HG03439 (cell line): Measurements from ENCODE around the gene ARF1.

Experiments used
- ATAC-seq: cut with Tn5 transposase; IDR thresholded peaks from one replicate; pipeline ENCODE4 v1.9.1; 2021; ENCODE audit warnings: mild to moderate bottlenecking, moderate library complexity; ENCODE audit not compliant: unreplicated experiment

ARF1 gene

DNA sequence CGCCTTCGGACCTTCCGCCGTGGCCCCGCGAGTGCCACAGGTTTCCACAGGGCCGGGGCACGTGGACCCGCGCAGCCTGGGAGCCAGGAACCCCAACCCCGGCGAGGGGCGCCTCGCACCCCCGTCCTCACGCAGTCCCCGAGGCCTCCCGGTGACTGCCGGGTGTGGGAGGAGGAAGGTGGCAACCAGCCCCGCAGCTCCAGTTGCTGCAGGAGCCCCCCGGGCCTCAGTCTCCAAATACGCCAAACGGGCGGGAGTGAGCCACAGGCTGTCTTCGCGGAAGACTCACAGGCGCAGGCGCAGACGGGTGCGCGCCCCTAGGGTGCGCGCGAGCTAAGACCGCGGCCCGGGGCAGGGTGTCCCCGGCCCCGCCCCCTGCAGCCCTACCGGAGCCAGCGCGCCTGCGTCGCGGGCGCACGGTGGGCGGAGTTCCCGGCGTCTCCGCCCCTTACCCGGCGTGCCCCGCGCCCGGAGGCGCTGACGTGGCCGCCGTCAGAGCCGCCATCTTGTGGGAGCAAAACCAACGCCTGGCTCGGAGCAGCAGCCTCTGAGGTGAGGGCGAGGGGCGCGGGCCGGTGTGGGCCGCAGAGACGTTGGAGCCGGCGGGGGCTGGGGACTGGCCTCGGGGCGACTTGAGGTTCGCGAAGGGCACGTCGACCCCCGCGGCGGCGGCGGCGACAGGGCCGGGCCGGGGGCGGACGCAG, at the start of gene ARF1:
ARF1 (plus strand) TSS at position 495 of the 704 bp plus-strand sequence. CDS start 14,407 bp downstream, outside the sequence.
- ATAC-seq: peak; percentile 72

DNA sequence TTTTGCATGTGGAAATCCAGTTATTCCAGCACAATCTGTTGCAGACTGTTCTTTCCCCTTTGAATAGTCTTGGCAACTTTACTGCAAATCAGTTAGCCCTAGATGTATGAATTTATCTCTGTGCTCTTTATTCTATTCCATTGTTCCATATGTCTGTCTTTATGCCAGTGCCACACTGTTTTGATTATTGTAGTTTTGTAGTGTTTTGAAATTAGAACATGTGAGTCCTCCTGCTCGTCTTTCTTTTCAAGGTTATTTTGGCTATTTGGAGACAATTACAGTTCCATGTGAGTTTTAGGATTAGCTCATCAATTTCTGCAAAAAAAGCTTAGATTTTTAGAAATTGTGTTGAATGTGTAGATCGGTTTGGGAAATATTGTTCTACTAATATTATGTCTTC, 49.1 kb upstream of the ARF1 start:
- ATAC-seq: no peak

DNA sequence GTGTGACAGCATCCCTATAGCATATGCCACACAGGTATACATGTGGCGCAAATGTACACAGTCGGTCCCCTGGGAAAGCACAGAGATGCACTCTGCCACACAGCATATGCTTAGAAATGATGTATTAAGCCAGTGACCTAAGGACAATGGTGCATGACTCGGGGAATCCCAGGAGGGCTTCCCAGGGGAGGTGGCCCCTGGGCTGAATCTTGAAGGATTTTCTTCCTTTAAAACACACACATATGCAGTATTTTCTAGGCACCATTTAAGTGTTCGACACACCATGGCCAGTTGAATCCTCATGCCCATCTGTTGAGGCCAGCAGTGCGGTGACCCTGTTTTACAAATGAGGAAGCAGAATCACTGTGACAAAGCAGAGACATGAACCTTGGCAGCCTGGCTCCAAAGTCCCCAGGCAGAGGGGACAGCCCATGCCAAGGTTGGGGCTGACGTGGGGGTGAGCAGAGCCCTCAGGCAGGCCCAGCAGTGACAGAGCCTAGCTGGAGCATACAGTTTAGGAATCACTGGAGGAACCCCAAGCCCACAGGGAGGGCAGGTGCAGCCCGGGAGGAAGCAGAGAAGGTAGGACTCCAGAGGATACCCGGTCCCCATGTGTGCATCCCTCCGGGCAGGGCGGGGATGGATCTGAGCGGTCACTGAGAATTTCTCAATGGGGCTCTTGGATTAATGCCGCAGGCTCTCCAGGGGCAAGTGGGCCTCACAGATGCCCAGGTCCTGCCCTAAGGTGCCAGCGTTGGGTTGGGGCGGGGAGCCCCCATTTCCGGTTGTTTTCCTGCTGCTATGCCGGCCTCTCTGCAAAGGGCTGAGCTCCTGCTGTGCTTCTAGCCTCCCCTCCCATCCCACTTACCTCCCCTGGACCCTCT, 47.3 kb upstream of the ARF1 start:
- ATAC-seq: no peak

DNA sequence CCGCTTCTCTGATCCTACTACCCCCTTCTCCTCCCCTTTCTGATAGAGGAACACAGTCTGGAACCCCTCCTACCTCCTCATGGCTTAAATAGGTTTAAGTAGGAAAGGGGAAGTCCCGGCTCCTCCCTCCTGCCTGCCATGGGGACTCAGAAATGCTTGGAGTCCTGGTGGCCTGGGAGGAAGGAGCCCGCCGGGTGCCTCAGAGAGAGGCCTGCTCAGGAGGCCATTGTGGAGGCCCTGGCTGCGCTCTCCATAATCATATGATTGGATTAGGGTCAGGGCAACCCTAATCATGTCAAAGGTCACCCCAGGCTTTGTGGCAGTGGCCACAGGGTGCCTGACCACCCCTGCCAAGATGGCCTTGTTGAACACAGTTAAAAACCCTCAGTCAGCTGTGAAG, 46.7 kb upstream of the ARF1 start:
- no peak for ATAC-seq

DNA sequence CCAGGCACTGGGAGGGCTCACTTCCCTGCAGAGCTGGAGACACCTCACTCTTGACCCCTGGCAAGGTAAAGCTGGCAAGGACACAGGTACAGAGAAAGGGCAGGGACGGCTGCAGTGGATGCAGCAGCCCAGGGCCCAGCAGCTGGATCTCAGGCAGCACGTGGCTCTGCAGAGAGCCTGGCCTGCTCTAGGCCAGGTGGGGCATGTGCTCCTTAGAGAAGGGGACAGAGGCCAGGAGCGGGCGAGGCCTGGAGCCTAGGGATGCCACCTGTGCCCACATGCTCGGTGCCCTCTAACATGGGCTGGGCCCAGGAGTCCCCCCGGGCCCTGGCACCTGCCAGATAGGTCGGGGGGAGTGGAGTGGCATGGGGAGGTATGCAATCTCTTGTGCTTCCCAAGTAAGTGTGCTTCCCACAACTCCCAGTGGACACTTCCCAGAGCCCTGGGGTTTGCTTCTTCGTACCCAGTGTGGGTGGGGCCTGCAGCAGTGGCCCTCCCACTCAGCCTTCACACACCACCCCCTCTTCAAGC, 45.7 kb upstream of the ARF1 start:
- no peak for ATAC-seq

DNA sequence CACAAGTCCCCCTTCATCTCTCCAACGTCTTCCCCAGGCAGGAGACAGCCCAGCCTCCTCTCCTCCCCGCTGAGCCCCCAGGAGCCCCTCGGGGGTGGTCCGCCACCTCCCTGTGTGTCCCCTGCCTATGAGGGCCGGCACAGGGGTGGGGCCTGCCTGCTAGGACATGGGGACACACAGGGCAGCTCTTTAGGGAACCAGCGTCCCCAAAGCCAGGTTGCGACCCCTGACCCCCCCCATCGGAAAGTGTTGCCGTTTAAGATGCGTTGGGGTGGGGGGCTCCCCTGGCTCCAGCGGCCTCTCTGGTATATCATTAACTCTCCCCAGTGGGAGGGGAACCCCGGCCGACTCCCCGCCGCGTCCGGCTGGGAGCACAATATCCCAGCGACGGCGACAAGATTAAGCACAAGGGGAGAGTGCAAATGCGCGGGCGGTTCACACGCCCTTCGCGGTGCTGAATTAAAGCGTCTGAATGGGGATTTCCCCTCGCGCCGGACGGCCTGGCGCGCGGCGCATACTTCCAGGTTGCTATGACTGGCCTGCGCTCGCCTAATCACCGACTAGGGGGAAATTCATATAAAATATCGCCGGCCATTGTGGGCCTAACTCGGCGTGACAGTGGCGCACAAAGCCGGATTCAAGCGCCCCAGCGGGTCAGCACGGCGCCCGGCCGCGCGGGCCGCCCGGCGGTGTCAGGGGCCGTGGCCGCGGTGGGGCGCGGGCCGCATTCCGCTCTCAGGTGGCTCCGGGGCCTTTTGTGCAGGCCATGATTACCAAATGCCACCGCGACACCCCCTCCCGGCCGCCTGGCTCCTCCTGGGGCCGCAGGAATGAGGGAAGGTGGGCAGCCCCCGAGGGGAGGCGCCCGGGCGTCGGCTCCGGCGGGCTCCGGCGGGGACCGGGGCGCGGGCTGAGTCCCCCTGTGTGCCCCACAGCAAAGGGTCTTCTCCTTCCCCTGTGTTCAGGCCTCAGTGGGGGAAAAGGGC, 44.8 kb upstream of the ARF1 start:
- ATAC-seq: peak; percentile 83

DNA sequence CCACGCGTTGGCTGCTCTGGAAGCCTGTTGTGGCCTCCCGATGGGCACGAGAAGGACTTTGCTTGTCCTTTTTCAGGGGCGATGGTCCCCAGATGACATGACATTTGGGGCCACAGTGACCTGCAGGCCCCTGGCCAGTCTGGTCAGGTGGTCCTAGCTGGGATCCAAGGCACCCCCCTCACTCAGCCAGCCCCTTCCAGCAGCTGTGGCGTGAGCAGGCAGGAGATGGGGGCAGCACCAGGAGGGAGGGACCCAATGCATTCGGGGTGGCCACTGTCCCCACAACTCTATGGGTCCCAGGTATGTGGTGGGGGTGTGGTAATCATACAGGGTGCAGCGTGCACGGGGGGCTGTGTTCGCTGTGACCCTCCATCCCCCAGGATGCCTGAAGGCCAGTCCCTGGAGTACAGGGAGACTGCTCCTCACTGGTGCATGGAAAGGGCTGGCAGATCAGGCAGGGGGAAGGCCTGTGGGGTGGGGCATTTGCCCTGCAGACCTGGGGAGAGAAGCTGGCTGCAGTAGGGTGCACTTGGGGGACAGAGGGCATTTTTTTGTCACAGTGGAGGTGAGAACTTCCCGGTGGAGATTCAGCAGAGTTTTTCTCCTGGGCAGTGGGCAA, 44.0 kb upstream of the ARF1 start:
- ATAC-seq: no peak

DNA sequence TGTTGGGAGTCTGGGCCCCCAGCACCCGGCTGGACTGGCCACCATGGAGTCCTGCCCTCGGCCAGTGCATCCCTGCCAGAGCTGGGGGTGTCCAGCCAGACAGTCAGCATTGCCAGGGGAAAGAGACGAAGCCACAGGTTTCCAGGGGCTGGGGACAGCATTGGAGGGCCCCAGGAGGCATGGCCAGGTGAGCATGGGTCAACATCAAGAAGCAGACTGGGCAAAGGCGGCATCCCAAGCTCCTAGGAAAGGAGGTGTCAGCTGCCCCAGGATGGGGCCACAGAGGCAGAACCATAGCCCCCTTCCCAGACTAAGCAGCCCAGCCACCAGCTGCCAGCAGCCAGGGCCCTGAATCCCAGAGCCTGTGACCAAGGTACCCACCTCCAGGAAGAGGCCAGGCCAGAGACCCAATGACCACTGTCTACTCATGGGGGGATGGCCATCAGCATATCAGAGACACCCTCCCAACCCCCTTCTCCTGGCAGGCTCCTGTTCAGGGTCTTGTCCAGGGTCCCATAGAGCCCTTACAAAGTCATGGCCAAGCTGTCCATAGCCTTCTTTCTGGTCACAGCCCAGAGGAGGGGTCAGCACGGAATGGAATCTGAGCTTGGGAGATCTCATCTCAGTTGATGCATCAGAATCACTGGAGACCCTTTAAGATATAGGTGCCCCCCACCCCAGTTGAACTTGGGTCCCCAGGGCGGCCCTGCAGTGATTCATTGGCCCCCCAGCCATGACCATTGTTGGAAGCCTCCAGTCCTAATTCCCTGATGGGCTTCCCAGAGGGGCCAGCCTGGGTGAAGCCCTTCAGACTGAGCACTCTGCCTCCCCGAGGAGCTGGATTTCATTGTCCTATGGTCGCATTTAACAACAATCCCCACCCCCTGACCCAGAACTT, 43.3 kb upstream of the ARF1 start:
- no peak for ATAC-seq

DNA sequence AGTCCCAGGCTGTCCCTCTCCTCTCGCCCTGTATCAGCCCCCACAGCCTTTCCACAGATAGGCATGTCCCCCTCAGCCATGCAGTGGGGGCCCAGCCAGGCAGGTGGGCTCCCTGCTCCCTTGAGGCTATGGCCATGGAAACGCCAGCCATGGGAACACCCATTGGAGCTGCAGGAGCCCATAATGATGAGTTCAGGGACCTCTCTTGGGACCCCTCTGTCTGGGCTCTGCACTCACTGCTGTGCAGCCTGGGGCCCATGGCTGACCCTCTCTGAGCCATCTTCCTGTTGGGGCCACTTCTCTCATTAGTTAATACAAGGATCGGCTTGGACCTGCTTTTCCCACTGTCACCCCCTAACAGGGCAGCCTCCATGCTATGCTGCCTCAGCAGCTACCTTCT, 42.5 kb upstream of the ARF1 start:
- ATAC-seq: no peak

DNA sequence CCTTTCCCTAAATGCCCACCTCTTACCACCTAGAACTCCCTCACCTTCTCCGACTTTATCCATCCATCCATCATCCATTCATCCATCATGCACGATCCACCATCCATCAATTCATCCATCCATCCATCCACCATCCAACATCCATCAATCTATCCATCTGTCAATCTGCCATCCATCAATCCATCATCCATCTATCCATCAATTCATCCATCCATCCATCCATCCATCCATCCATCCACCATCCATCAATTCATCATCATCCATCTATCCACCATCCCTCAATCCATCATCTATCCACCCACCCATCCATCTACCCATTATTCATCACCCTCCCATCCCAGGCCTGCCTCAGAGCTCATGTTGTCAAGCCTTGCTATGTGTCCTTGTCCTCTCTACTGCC, 41.2 kb upstream of the ARF1 start:
- no peak for ATAC-seq

DNA sequence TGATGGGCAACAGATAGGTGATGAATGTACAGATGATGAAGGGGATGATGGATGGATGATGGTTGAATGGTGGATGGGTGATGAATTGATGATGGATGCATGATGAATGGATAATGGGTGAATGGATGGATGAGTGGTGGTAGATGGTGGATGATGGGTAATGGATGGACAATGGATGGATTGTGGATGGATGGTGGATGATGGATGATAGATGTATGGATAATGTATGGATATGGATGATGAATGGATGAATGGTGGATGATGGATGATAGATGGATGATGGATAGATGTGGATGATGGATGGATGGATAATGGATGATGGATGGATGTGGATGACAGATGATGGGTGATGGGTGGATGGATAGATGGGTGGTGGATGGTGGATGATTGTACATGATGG, 40.0 kb upstream of the ARF1 start:
- ATAC-seq: no peak

DNA sequence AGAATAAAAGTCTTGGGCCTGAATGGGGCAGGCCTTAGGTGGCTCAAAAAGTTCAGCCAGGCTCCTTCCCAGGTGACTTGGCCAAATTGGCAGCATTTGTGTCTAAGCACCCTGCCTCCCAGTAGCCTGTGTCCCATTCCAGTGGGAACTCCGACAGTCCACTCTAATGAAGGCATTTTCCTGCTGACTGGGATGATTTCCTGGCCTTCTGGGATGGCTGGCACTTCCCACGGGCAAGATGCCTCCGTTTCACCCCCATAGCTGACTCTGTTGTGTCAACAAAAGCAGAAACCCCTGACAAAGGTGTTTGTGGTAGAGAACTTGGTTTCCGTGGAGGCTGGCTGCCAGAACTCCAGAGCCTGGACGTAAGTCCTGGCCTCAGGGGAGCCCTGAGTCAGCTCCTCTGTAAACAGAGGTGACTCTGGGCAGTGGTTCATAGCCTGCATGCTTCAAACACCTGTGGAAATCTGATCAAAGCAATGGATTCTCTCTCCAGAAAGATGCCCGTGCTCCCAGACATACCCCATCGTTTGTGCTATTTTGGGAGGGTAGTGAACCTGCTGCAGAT, 39.1 kb upstream of the ARF1 start:
- no peak for ATAC-seq

DNA sequence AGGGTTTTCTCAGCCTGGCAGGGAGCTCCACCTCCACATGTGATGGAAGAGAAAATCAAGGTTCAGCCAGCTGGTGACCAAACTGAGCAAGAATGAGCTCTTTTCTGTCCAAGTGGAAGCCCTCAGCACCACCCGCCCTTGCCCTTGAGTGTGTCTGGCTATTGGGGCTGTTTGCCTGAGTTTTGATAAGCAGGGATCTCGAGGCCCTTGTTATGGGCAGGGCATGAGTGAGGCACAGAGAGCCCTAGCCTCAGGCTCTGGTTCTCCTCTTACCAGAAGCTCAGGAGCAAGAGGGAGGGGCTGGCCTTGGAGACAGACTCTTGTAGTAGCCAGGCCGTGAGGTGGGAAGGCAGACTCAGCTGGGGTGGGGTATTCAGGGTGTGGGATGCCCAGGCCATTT, 37.5 kb upstream of the ARF1 start:
- ATAC-seq: no peak

DNA sequence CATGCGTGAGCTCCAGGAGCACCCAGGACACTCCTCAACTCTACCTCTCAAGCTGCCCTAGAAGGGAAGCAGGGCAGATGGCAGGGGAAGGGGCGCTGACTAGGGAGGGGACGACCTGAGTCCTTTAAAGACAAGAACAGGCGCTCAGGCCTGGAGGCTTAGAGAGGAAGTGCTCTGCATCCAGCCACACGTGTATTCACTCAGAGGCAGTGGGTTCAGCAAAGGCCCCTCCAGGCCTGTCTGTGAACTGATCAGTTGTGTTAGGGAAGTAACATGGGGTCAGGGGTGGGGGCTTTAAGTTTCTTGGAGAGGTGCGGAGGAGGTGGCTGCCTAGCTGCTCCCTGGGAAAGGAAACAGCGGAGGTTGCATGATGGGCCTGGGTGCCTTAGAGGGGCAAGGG, 37.1 kb upstream of the ARF1 start:
- ATAC-seq: no peak

DNA sequence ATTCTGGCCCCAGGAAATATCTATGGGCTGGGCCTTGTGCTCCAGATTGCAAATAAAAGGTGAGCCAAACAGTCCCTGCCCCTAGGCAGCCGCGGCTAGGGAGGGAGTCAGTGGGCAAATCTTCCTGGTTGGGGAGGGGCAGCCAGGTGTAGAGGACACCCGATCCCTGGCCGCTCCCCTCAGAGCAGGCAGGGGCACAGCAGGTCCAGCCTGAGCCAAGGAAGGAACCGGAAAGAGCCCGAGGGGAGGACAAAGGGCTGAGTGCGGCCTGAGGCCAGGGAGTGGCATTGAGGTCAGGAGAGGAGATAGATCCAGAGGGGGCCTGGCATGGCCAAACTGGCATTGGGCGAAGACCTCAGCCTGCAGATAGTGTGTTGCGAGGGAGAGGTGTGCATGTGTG, 36.6 kb upstream of the ARF1 start:
- ATAC-seq: no peak

DNA sequence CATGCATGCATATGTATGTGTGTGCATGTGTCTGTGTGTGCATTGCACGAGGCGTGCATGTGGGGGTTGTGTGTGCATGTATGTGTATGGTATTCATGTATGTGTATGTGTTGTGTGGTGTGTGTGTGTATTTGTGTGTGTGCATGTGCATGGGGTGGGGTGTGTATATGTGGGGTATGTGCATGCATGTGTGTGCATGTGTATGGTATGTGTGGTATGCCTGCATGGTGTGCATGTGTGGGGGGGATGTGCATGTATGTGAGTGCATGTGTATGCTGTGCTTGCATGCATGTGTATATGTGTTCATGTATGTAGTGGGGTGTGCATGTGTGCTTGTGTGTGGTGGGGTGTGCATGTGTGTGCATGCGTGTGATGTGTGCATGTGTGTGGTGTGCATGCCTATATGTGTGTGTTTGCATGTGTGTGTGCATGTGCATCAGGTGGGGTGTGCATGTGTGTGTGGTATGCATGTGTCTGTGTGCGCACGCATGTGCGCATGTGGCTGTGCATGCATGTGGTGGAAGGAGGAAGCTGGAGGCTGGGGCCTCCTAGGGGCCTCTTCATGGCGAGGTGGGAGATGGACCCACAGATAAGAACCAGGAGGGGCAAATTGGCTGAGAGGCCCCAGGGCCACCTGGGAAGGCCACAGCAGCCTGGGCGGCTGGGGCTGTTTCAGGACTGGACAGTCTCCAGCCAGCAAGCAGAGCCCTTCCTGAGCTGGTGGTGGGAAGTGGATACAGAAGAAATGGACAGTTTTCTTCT, 35.9 kb upstream of the ARF1 start:
- no peak for ATAC-seq

DNA sequence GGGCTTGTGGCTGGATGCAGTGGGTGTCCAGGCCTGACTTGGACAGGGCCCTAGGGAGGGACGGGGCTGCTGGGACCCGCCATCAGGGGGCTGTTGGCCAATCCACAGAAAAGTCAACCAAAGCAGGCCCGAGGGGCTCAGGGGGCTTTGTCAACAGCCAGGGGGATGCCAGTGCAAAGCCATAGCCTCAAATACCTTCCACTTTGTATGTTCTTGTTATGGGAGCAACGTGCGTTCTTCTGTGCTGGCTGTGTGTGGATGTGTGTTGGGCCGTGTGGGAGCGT, 35.4 kb upstream of the ARF1 start:
- no peak for ATAC-seq

DNA sequence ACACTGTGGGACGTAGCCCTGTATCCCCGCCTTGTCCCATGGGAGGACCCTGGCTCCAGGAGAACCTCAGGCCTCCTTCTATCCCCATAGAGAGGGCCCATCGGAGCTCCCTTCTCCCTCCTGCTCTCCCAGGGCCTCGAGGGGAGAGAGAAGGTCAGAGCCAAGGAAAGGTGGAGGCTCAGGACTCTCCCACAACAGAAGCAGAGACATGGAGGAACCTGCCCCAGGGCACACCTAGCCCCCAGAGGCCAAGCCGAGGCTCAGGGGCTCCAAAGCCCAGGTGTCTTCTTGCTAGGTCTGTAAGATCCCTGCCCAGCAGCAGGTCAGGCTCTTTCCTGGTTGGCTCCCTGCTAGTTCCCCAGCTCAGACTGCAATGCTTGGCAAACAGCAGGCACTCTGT, 34.4 kb upstream of the ARF1 start:
- no peak for ATAC-seq
